ENCODE data around the gene ID1. TPM values are rescaled to one million over a fixed set of nuclear protein-coding genes. Genes with fewer than 3 reads are reported as not detected.

ID1 gene
- polyA plus RNA-seq, 2 of the 4 experiments (the other 2 are of a cell fraction): 237 to 432 TPM

- TF ChIP-seq BHLHE40 (IDR thresholded peaks at IDR 0.05; ENCODE audit: low read depth, low read length): no peak
- peak; percentile 95 for TF ChIP-seq ZFP36 (IDR thresholded peaks at IDR 0.05; ENCODE audit: borderline replicate concordance, partially characterized antibody)
- no peak for TF ChIP-seq ZNF302 (CRISPR knock-in tag; IDR thresholded peaks at IDR 0.05)
- TF ChIP-seq KDM5A (IDR thresholded peaks at IDR 0.05): no peak
- TF ChIP-seq EHF (CRISPR knock-in tag; IDR thresholded peaks at IDR 0.05): no peak; the same call in 1 of the 2 replicates
- no peak for TF ChIP-seq SMC3 (IDR thresholded peaks at IDR 0.05)
- no peak for TF ChIP-seq REST (IDR thresholded peaks at IDR 0.05)
- TF ChIP-seq RARB (CRISPR knock-in tag; IDR thresholded peaks at IDR 0.05): 0 out of 2 replicates have a peak, but pooled peaks have one; percentile 13
- no peak for TF ChIP-seq EHMT2 (IDR thresholded peaks at IDR 0.05; ENCODE audit: low read depth)
- TF ChIP-seq HOXB5 (CRISPR knock-in tag; IDR thresholded peaks at IDR 0.05): no peak
- TF ChIP-seq MAZ (IDR thresholded peaks at IDR 0.05; ENCODE audit: borderline replicate concordance, low read depth, low read length): no peak
- TF ChIP-seq POLR2AphosphoS2 (conservative IDR thresholded peaks at IDR 0.05; ENCODE audit: low read length): no peak
- TF ChIP-seq CEBPB (IDR thresholded peaks at IDR 0.05): no peak
- TF ChIP-seq HDAC2 (IDR thresholded peaks at IDR 0.05): no peak; the same call in 1 of the 2 replicates
- no peak for TF ChIP-seq ZSCAN20 (CRISPR knock-in tag; IDR thresholded peaks at IDR 0.05)
- TF ChIP-seq CTCF (IDR thresholded peaks at IDR 0.05): no peak
- TF ChIP-seq, protein P1, sequence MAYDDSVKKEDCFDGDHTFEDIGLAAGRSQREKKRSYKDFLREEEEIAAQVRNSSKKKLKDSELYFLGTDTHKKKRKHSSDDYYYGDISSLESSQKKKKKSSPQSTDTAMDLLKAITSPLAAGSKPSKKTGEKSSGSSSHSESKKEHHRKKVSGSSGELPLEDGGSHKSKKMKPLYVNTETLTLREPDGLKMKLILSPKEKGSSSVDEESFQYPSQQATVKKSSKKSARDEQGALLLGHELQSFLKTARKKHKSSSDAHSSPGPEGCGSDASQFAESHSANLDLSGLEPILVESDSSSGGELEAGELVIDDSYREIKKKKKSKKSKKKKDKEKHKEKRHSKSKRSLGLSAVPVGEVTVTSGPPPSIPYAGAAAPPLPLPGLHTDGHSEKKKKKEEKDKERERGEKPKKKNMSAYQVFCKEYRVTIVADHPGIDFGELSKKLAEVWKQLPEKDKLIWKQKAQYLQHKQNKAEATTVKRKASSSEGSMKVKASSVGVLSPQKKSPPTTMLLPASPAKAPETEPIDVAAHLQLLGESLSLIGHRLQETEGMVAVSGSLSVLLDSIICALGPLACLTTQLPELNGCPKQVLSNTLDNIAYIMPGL (CRISPR knock-in tag; IDR thresholded peaks at IDR 0.05; ENCODE audit: borderline replicate concordance): no peak
Measured at GRCh38 chr20:31595380-31595653, 9.8 kb upstream of the ID1 start (continued).

GRCh38 chr20:31595654-31596411 is 9.3 kb upstream of the ID1 start:
- FAIRE-seq (no peak), DNase-seq (ENCODE audit: low read depth in 1 of 2, low spot score in 1 of 2) (peak; percentile 74 to 95), ATAC-seq (peak; percentile 68 to 74)
- ChIA-PET POLR2A (interaction anchor here (0.5 to 3.9 kb wide), 8 partner anchors 9 to 127 kb away, joined by 4 to 101 read pairs (median 9); partner anchors contain the start of genes BCL2L1 and ID1), CTCF (interaction anchor here (0.6 to 25.0 kb wide), 7 partner anchors 8 to 73 kb away, joined by 3 to 966 read pairs (median 19); partner anchors contain the start of gene ID1)
- Histone ChIP-seq H3K27ac (peak overlapping the region; percentile 98), H3K9me3 (no peaks in the 10 kb centered on the region), H3K4me2 (peak overlapping the region; percentile 95), H3K4me1 (peaks cover 48% of the 10 kb centered on the region), H3K4me3 (peak overlapping the region; percentile 62)
- WGBS (ENCODE audit: missing lambda C conversion rate): 0% methylated on average over 14 of the region's 15 CpGs
- TF ChIP-seq REST (IDR thresholded peaks at IDR 0.05) (no peak), KDM1A (IDR thresholded peaks at IDR 0.05; ENCODE audit: low read depth) (peak; percentile 66), SMC3 (IDR thresholded peaks at IDR 0.05) (peak; percentile 22; the same call in 1 of the 3 replicates), ZFP36 (IDR thresholded peaks at IDR 0.05; ENCODE audit: borderline replicate concordance, partially characterized antibody) (no peak), TP53 (CRISPR knock-in tag; IDR thresholded peaks at IDR 0.05) (no peak), RNF2 (IDR thresholded peaks at IDR 0.05; ENCODE audit: borderline replicate concordance, low read depth) (no peak), HOXB13 (CRISPR knock-in tag; IDR thresholded peaks at IDR 0.05; ENCODE audit: low read depth) (peak; percentile 44), NPAS2 (CRISPR knock-in tag; IDR thresholded peaks at IDR 0.05; ENCODE audit: borderline replicate concordance) (peak; percentile 74; the same call in 1 of the 2 replicates), GATA3 (IDR thresholded peaks at IDR 0.05; ENCODE audit: borderline replicate concordance) (no peak), RCOR1 (IDR thresholded peaks at IDR 0.05; ENCODE audit: low read depth, low read length) (no peak)
- TF ChIP-seq, protein P2, sequence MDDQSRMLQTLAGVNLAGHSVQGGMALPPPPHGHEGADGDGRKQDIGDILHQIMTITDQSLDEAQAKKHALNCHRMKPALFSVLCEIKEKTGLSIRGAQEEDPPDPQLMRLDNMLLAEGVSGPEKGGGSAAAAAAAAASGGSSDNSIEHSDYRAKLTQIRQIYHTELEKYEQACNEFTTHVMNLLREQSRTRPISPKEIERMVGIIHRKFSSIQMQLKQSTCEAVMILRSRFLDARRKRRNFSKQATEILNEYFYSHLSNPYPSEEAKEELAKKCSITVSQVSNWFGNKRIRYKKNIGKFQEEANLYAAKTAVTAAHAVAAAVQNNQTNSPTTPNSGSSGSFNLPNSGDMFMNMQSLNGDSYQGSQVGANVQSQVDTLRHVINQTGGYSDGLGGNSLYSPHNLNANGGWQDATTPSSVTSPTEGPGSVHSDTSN (IDR thresholded peaks at IDR 0.05): no peak

All from A549 (cell line).